GM21528 (cell line): ENCODE data around the gene OLFML3.
"Not testable (repeated sequence)": the region's sequence is repeated elsewhere in the genome, so short reads cannot be mapped to it uniquely, and the experiment has no call there.

Experiments
- ATAC-seq: cut with Tn5 transposase; IDR thresholded peaks from one replicate; pipeline ENCODE4 v1.9.1; 2021; ENCODE audit warnings: mild to moderate bottlenecking, moderate library complexity; ENCODE audit not compliant: unreplicated experiment, low FRiP score

The OLFML3 gene

DNA sequence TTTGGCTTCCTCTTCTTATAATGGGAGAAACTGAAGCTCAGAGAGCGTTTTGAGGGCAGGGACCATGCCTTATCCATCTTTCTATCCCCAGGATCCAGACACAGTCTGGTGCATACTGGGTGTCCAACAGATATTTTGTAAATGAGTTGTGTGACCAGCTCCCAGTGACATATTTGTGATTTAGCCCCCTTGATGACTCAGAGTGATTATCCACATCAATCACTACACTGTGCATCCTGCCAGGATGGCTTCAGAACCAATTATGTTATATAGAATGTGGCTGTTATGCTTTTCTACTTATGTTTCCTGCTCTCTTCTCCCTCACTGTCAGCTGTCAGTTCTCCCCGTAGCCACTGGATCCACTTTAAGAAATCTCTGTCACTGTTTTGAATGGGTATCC, 11.3 kb downstream of the OLFML3 start:
- no peak for ATAC-seq

DNA sequence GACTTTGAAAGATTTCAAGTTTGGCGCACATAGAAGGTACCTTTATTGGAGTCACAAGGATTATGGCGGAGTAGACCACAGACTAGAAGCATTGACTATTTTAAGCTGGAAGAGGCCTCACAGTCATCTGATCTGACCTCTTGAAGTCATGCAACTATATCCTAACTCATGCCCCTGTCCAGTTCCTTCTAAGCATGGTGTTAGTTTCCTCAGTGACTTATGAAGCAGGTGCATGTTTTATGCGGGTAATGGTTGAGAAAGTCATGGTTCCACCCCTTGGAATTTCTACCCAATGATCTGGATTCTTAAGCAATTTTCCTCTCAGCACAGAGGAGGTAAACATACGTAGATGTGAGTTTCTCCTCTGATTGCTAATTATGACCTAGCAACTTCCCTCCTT, 11.7 kb downstream of the OLFML3 start:
- ATAC-seq: no peak

DNA sequence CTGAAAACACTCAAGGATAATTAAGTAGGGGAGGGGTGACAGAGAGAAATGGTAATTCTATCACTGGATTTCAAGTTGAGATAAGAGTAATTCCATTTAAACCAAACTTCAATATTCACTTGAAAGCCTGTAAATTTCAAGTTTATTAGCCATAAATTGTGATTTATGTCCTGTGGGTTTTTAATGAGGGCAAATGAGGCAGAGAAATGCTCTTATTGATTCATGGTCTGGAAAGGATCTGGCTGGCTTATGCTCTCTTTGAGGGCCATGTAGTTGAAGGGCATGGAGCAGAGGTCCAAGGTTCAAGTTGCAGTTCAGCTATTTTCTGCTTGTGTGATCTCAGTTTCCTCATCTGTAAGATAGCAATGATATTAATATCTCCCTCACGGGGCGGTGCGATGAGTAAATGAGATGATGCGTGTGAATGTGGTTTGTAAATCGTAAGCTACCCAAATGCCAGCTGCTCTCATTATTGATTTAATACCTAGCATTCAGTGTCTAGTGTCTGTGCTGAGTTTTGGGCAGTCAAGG, 12.3 kb downstream of the OLFML3 start:
- ATAC-seq: no peak

DNA sequence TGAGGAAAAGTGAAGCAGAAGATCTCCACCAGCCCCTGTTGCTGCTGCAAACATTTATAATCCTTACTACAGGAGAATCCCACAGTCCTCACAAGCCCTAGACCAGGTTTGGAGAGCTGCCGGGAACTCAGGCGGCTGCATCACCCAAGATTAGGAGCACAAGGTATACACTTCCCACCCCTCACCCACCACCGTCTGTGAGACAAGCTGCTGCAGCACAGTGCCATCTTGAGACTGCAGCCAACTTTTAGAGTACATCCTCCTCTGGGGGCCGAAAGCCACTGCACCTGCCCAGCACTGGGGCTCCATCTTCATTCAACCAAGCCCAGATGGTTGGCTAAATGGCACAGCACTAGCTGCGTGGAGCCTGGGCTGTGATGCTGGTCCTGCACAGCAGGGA, 13.8 kb downstream of the OLFML3 start:
- no peak for ATAC-seq

DNA sequence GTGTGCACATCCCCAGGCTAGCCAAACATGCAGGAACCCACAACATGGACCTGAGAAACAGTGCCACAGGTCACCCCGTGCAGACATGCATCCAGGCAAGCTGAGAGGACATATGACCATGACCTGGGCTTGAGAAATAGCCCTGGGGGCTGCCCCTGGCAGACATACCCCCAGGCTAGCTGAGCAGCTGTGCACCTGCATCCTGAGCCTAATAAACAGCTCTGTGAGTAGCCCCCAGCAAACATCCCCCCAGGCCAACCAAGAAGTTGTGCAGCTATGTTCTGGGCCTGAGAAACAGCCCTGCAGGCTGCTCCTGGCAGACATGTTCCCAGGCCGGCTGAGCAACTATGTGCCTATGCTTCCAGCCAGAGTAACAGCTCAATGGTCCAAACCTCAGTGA, 14.5 kb downstream of the OLFML3 start:
- ATAC-seq: no peak

DNA sequence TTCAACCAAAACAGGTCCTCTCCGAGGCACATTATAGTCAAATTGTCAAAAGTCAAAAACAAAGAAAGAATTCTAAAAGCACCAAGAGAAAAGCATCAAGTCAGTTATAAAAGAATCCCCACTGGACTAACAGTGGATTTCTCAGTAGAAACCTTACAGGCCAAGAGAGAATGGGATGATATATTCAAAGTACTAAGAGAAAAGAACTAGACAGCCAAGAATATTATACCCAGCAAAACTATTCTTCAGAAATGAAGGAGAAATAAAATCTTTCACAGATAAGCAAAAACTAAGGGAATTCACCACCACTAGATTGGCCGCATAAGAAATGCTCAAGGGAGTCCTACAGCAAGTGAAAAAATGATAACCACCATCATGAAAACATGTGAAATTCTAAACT, 16.1 kb downstream of the OLFML3 start:
- ATAC-seq: no peak

DNA sequence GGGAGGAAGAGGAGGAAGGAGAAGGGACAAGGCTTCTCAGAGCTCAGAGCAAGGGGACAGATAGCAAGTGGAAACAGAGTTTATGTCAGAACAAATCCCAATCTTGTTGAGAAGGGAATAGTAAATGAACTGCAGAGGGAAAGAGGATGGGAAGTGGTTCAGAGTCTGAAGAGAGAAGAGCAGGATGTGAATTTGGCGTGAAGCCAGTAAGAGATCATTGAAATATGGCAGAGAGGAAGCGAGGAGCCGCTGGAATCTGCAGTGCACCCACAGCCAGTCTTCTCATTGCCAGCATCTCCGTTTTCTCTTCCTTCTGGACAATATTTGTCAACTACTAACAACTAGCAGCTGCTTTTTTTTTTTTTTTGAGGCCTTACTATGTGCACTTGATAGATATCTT, 19.1 kb downstream of the OLFML3 start:
- ATAC-seq: no peak

DNA sequence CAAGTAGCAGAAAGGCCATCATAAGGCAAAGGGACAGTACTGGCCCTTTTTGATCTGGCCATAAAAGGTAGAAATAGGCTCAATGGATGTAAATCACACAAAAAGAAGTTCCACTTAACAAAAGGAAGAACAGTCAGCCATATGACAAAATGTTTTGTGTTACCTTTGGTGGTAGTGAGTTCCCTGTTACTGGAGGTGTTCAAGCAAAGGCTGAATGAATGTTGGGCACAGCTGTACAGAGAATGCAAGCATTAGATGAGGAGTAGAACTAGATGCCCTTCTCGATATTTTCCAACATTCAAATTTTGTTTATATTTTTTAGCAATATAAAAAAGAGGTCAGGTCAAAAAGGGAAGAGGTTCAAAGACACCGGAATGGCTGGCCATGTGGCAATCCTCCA, 20.0 kb downstream of the OLFML3 start:
- ATAC-seq: no peak

DNA sequence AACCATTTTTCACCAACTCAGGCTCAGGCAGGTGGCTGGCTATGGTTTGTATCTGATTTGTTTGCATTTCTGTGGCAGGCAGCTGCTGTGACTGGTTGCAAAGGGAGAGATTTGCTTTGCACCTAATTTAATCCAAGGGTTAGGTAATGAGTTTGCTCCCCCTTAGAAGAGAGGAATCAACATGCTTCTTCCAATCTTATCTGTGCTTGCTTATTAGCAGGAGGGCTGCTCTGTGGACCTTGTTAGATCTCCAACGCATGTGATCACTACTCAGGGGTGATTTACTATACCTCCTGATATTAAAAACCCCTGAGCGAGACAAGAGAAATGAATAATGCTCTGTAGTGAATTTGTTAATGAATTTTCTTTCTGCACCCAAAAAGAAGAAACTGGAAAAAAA, 20.5 kb downstream of the OLFML3 start:
- no peak for ATAC-seq

DNA sequence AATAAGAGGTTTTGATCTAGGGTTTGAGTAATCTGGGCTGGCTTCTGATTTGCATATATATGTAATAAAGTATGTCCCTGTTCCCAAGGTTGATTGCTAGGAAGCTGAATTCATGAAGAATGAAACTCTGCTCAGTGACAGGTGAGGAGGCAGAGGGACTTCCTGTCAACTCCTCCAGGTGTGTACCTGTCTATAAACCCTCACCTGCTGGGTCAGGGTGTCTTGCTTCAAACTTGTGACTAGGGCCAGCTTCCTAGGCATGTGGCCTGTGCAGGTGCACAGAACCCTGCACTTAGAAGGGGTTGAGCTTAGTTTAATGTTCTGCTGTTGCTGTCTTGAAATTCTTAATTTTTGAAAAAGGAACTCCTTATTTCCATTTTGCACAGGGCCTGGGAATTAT, 21.1 kb downstream of the OLFML3 start:
- ATAC-seq: no peak

DNA sequence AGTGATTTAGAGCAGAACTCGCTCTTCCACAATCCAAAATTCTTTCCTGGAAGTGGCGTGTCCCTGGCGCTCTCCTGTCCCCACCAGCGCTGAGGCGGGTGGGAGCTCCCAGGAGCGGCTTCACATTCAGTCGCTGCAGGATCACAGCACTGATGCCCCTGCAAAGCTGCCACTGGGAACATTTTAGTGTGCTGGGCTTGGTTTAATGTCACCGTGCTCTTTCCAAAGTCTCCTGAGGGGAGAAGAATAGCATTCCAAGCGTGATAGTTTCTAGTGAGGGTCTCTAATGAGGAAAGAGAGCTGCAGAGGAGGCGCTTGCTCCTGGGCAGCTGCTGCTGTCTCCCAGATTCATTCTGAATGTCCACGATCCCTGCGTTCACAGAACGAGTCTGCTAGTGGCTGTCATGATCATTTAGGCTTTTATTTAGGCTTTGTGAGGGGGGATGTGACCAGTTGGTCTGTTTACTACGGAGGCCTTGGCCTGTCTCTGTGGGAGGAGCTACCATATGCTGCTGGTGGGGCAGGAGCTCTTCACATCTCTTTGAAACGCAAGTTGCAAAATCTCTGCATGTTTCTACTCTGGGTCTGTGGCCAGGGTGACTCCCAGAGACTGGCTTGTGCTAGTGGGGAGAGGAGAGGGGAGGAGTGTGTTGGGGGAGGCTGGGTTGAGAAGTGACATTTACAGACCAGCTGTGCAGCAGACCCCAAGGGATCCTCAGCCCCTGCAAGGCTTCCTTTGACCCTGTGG, 23.4 kb downstream of the OLFML3 start:
- no peak for ATAC-seq

DNA sequence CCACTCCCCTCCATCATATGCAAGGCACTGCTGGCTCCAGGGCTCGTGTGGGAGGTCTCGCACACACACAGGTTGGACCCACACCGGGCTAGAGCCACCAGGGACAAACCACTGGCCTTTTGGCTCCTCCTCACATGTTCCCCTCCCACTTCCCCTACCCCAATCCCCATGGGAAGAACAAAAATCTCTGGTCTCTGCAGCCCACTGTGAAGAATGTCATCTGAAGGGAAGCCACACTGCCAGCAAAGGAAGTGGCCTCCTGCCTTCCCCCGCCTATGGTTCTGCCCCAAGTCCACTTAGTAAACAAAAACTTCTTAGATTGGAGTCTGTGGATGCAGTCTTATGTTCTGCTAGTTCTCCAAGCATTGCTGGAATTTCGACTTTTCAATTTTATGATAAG, 24.2 kb downstream of the OLFML3 start:
- no peak for ATAC-seq

DNA sequence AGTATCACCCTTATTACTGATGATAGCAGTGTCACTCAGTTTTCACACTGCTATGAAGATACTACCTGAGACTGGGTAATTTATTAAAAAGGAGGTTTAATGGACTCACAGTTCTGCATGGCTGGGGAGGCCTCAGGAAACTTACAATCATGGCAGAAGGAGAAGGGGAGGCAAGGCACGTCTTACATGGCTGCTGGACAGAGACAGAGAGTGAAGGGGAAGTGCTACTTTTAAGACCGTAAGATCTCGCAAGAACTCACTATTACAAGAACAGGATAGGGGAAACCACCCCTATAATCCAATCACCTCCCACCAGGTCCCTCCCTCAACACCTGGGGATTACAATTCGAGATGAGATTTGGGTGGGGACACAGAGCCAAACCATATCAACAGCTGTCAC, 27.6 kb downstream of the OLFML3 start:
- not testable (repeated sequence) for ATAC-seq

DNA sequence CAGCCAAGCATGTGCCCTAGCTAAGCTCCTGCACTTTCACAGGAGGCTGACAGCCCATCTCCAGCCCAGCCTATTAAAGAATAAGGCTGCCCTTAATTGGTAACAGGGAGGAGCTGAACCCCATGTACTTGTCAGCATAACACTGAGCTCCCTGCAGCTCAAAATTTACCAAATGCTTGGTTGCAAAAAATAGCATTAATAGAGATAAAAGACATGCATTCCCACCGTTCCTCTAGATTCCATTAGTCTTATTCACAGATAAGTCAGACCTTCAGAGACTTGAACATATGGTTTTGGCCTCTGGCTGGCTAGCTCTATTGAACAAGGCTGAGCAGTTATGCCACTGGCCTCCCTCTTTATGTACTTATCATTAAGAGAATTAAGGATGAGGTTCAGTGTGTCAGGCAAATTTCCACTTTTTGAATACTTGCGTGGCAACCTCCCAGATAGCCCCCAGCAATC, 29.2 kb downstream of the OLFML3 start:
- ATAC-seq: no peak

DNA sequence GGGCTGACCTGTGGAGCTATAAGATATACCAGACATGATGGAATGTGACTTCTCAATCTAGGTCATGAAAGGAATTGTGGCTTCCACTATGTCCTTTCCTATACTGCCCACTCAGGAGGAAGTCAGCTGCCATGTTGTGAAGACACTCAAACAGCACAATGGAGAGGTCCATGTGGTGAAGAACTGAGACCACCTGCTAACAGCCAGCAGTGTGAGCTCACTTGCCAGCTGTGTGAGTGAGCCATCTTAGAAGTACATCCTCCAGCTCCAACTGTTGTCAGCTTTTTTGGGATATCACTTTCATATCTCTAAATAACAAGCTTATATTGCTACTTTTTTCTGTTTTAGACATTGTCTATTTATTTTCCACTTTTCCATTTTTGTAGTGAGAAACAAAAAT, 29.7 kb downstream of the OLFML3 start:
- ATAC-seq: no peak

DNA sequence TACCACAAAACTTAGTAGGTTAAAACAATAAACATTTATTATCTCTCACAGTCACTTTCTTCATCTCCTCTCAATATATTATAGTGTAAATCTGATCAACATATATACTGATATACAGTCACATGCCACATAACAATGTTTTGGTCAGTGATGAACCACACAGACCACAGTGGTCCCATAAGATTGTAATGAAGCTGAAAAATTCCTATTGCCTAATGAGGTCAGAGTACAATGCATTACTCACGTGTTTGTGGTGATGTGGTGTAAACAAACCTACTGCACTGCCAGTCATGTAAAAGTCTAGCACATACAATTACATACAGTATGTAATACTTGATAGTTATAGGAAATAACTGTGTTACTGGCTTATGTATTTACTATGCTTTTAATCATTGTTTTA, 30.1 kb downstream of the OLFML3 start:
- ATAC-seq: no peak

DNA sequence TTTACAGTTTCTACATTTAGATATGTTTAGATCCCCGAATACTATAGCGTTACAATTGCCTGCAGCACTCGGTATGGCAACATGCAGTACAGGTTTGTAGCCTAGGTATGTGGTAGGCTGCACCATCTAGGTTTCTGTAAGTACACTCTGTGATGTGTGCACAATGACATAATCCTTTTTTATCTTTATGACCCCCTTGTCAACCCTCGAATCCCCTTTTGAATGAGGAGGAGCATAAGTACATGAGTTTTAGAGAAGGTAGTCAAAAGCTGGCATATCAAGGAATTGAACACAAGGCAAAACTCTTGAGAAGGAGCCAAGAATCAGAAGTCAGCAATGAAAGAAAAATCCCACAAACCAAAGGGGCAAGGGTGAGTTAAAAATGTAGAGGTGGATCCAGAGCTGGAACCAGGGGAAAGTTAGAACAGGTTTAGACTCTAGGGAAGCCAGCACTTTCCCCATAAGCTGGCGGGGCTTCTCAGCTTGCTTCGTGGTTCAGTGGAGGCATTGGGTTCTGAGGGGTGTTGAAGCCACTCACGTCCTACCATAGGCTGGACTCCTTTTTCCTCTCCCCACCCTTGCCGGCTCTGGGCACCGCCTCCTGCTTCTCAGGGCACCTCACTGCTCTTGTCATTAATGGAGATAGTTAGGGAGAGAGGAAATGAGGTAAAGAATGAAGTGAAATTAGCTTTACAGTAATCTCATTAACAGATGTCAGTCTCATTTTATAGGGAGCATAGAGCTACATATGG, 31.3 kb downstream of the OLFML3 start:
- ATAC-seq: no peak

DNA sequence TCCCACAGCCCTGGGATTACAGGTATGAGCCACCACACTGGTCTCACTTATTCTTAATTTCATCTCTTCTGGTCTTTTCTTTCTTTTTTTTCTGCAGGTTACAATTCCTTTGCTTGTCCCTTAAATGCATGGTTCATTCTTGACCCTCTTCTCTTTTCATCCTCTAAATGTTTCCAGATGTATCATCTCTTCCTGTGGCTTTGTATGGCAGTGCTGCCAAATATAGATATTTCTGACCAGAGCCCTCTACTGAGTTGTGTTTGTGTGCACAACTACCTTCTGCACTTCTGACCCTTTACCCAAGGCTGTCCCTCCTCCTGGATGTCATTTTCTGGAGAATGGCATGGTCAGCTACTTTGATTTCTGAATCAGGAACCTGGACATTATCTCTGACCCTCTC, 32.5 kb downstream of the OLFML3 start:
- ATAC-seq: no peak

DNA sequence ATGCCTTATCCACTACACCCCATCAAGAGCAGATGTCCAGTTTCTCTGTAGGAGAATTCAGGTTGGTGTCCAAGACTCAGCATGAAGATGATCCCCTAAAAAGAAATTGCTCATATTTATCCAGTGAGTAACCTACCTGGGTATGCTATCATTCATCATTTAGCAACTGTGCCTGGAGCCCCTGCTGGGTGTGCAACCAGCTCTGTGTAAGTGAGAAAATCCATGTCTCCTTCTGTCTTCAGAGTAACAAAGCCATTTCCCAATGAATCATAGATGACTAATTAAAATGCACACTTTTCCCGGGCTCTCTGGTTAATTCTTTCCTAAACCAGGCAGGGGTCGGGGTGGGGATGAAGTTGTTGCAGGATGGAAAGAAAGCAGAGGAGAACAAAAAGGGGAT, 35.8 kb downstream of the OLFML3 start:
- ATAC-seq: no peak

DNA sequence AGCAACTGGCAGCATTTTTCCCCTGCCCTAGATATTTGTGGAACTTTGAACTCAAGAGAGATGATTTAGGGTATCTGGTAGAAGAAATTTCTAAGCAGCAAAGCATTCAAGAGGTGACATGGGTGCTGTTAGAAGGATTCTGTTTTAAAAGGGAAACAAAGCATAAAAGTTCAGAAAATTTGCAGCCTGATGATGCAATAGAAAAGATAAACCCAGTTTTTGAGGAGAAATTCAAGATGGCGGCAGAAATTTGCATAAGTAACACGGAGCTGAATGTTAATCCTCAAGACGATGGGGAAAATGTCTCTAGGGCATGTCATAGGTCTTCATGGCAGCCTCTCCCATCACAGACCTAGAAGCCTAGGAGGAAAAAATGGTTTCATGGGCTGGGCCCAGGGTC, 40.5 kb downstream of the OLFML3 start:
- not testable (repeated sequence) for ATAC-seq

DNA sequence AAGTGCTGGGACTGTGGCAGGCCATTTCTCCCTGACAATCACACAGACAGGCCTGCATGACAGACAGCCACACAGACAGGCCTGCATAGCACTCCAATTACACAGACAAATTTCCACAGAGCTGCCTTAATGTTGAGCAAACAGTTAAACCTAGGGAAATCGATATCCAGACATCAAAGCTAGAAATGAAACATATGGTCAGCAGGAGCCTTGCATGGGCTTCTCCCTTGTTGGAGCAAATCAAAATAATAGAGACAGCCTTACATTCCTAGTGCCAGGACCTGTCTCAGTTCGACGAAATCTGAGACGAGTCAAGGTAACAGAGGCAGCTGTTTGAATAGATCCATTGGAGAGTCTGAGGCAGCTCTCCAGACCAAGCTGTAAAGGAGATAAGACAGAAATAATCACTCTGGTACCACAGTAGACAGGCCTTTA, 42.4 kb downstream of the OLFML3 start:
- ATAC-seq: no peak

DNA sequence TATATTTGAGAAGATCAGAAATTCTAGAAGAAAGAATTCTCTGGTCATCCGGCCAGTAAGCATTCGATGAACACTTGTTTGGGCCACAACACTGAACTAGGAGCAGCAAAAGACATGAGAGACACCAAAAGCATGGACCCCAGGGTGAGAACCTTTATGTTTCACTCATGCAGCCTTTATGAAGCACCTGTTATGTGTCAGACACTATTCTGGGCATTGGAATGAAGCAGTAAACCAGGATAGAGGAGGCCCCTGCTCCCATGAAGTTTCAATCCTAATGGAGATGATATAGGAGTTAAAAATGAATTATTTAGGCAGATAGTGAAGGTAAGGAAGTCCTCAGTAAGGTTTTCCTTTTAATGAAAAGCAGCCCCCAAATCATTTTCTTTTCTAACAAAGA, 43.6 kb downstream of the OLFML3 start:
- ATAC-seq: no peak
